RWPE2 (cell line): ENCODE measurements around the gene CFAP20DC.

Experiments
- ATAC-seq: fragments of 200-7000 bp; cut with Tn5 transposase; 3 replicates; pipeline ENCODE4 v1.9.1; 2021; ENCODE audit warnings: low read depth
- DNase-seq: peaks from one replicate; pipeline ENCODE4 v3.0.0-alpha.2; 2020; ENCODE audit warnings: low spot score
- H3K27ac ChIP-seq: fragments of 450-650 bp; 2 replicates; pipeline ENCODE4 v1.5.1; 2017; ENCODE audit warnings: mild to moderate bottlenecking; ENCODE audit not compliant: poor library complexity, severe bottlenecking
- H3K27me3 ChIP-seq: fragments of 250-450 bp; sonication (Bioruptor Pico); 2 replicates; pipeline ENCODE4 v1.5.1; 2021; ENCODE audit warnings: mild to moderate bottlenecking, moderate library complexity; ENCODE audit not compliant: insufficient read depth, poor library complexity, severe bottlenecking
- H3K36me3 ChIP-seq: fragments of 250-450 bp; sonication (Bioruptor Pico); 2 replicates; pipeline ENCODE4 v1.5.1; 2020; ENCODE audit warnings: low read depth, mild to moderate bottlenecking, moderate library complexity
- H3K4me1 ChIP-seq: fragments of 250-450 bp; sonication (Bioruptor Pico); 2 replicates; pipeline ENCODE4 v1.5.1; 2021; ENCODE audit warnings: mild to moderate bottlenecking, moderate library complexity; ENCODE audit not compliant: insufficient read depth, poor library complexity, severe bottlenecking
- H3K4me3 ChIP-seq: fragments of 250-450 bp; sonication (Bioruptor Pico); 2 replicates; pipeline ENCODE4 v1.5.1; 2021; ENCODE audit warnings: mild to moderate bottlenecking, moderate library complexity; ENCODE audit not compliant: severe bottlenecking
- H3K9me3 ChIP-seq: fragments of 250-450 bp; sonication (Bioruptor Pico); 2 replicates; pipeline ENCODE4 v1.5.1; 2021; ENCODE audit warnings: mild to moderate bottlenecking, moderate library complexity; ENCODE audit not compliant: severe bottlenecking
- TF ChIP-seq, protein P1 (sequence below): fragments of 450-650 bp; IDR thresholded peaks from one replicate; pipeline ENCODE4 v1.5.1; 2017; ENCODE audit warnings: mild to moderate bottlenecking, moderate library complexity; ENCODE audit not compliant: poor library complexity, severe bottlenecking

Gene CFAP20DC

GRCh38 chr3:58793938-58794337, 255.9 kb downstream of the CFAP20DC start:
- Histone ChIP-seq H3K27me3 (no peaks in the 10 kb centered on the region), H3K27ac (no peak overlapping the region), H3K4me3 (no peak overlapping the region), H3K4me1 (no peaks in the 10 kb centered on the region), H3K9me3 (no peaks in the 10 kb centered on the region), H3K36me3 (no peaks in the 10 kb centered on the region)
- TF ChIP-seq, protein P1, sequence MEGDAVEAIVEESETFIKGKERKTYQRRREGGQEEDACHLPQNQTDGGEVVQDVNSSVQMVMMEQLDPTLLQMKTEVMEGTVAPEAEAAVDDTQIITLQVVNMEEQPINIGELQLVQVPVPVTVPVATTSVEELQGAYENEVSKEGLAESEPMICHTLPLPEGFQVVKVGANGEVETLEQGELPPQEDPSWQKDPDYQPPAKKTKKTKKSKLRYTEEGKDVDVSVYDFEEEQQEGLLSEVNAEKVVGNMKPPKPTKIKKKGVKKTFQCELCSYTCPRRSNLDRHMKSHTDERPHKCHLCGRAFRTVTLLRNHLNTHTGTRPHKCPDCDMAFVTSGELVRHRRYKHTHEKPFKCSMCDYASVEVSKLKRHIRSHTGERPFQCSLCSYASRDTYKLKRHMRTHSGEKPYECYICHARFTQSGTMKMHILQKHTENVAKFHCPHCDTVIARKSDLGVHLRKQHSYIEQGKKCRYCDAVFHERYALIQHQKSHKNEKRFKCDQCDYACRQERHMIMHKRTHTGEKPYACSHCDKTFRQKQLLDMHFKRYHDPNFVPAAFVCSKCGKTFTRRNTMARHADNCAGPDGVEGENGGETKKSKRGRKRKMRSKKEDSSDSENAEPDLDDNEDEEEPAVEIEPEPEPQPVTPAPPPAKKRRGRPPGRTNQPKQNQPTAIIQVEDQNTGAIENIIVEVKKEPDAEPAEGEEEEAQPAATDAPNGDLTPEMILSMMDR: no peak
- DNase-seq: no peak
- ATAC-seq: no peak

DNA sequence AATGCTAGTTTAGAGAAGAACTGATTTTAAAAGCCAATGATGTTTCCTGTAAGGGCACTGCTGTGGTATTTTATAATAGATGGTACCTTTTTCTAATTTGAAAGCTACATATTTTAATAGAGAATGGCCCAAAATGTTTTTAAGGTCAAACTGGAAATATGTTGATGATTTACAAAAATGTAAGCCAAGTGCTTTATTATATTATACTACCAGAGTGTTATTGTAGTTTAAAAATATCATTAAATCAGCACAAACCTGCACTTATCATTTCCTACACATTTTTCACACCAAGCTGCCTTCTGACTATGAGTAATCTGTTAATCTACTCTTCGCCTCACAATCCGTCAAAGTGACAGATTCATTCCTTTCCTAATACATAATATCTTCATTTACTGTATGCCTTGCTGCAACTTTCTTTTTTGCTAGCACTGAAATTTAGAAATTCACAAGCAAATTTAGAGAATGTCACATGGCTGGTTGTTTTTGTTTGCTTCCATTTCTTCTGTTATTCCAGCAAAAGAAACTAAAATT, 256.8 kb downstream of the CFAP20DC start:
- H3K36me3 ChIP-seq: no peaks in the 10 kb centered on the region
- no peak overlapping the region for H3K4me3 ChIP-seq
- no peaks in the 10 kb centered on the region for H3K4me1 ChIP-seq
- H3K27me3 ChIP-seq: no peaks in the 10 kb centered on the region
- ATAC-seq (no peak), DNase-seq (no peak)
- no peaks in the 10 kb centered on the region for H3K9me3 ChIP-seq
- no peak overlapping the region for H3K27ac ChIP-seq
- TF ChIP-seq, protein P1: no peak

DNA sequence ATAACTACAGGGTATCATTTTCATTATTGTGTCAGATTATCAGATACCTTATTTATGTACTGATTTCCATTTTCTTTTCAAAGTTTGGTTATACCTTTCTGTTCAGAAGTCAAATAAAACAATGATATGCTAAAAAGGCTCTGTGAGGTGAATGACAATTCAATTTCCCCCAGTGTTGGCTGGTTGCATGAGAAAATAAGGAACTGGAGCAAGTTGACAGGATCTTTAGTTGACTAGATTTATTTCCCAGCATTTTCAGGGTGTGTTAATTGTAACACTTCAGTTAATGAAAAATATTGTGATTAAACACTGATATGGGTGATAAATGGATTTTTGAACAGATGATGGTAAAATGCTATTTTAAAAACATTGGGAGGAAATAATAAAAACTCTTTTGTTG, 260.4 kb downstream of the CFAP20DC start:
- no peak for DNase-seq
- H3K9me3 ChIP-seq: no peaks in the 10 kb centered on the region
- no peaks in the 10 kb centered on the region for H3K27me3 ChIP-seq
- H3K36me3 ChIP-seq: no peaks in the 10 kb centered on the region
- H3K4me1 ChIP-seq: no peaks in the 10 kb centered on the region
- H3K27ac ChIP-seq: no peak overlapping the region
- no peak overlapping the region for H3K4me3 ChIP-seq
- TF ChIP-seq, protein P1: no peak
- ATAC-seq: no peak

GRCh38 chr3:58784888-58785287, 264.9 kb downstream of the CFAP20DC start:
- H3K4me1 ChIP-seq: no peaks in the 10 kb centered on the region
- no peaks in the 10 kb centered on the region for H3K36me3 ChIP-seq
- TF ChIP-seq, protein P1: no peak
- ATAC-seq (no peak), DNase-seq (no peak)
- H3K9me3 ChIP-seq: peaks cover under 1% of the 10 kb centered on the region
- H3K27ac ChIP-seq: no peak overlapping the region
- no peak overlapping the region for H3K4me3 ChIP-seq
- no peaks in the 10 kb centered on the region for H3K27me3 ChIP-seq

DNA sequence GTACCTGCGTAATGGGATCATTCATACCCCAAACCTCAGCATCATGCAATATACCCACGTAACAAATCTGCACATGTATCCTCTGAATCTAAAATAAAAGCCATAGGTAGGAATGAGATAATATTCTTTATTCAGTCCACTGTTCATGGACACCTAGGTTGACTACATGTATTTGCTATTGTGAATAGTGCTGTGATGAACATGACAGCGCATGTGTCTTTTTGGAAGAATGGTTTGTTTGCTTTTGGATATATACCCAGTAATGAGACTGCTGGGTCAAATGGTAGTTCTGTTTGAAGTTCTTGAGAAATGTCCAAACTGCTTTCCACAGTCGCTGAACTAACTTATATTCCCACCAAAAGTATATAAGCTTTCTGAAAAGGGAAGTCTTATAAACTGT, 265.4 kb downstream of the CFAP20DC start:
- Histone ChIP-seq H3K9me3 (peaks cover 5% of the 10 kb centered on the region), H3K36me3 (no peaks in the 10 kb centered on the region), H3K27ac (no peak overlapping the region), H3K4me1 (no peaks in the 10 kb centered on the region), H3K4me3 (no peak overlapping the region), H3K27me3 (no peaks in the 10 kb centered on the region)
- TF ChIP-seq, protein P1: no peak
- ATAC-seq (no peak), DNase-seq (no peak)
